ENCODE data around the gene ALK.

DNA sequence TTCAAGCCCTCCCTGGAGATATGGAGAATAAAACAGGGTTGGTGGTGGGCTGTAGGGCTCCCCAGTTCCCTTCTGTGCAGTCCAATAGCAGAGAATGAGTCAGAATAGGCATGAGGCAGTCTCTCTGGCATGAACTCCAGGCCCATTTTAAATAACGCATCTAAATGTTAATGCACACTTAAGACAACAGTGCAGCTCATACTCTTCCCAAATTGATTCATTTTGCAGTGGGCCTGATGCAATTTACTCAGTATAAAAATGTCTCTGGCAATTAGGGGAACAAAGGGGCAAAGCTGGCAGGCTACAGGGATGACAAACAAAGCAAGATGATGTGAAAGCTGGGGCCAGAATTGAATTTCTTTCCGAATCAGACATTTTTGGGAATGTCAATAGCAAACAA lies 403.4 kb downstream of the ALK start:
- no peak for TF ChIP-seq POLR2A (IDR thresholded peaks at IDR 0.05)
- TF ChIP-seq, protein P1, sequence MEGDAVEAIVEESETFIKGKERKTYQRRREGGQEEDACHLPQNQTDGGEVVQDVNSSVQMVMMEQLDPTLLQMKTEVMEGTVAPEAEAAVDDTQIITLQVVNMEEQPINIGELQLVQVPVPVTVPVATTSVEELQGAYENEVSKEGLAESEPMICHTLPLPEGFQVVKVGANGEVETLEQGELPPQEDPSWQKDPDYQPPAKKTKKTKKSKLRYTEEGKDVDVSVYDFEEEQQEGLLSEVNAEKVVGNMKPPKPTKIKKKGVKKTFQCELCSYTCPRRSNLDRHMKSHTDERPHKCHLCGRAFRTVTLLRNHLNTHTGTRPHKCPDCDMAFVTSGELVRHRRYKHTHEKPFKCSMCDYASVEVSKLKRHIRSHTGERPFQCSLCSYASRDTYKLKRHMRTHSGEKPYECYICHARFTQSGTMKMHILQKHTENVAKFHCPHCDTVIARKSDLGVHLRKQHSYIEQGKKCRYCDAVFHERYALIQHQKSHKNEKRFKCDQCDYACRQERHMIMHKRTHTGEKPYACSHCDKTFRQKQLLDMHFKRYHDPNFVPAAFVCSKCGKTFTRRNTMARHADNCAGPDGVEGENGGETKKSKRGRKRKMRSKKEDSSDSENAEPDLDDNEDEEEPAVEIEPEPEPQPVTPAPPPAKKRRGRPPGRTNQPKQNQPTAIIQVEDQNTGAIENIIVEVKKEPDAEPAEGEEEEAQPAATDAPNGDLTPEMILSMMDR (IDR thresholded peaks at IDR 0.05), result no peak
